ENCODE measurements around the gene THUMPD2. TPM values are rescaled to one million over a fixed set of nuclear protein-coding genes. Genes with fewer than 3 reads are reported as not detected.

Gene THUMPD2
- total RNA-seq, 3 donors from 2014 or later = 8.4 to 11.4 (median 8.7) TPM

DNA sequence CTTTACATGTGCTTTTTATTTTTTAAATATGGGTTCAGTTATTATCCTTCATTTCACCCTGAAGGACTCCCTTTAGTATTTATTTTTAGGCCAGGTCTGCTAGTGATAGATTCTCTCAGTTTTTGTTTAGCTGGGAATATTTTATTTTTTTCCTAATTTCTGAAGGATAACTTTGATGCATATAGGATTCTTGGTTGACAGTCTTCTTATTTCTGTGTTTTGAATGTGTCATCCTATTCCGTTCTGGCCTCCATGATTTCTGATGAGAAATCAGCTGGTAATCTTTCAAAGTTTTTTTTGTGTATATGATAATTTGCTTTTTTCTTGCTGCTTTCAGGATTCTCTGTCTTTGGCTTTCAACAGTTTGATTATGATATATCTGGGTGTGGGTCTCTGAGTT, 77.9 kb downstream of the THUMPD2 start:
- no peaks in the 10 kb centered on the region for H3K4me1 ChIP-seq (ENCODE audit: low read depth)
- intact Hi-C loops (cut with DNase I, micrococcal nuclease) = no loop called here
- H3K9me3 ChIP-seq = peaks cover 17% of the 10 kb centered on the region
- no peak for TF ChIP-seq CTCF (IDR thresholded peaks at IDR 0.05)
- ATAC-seq = no peak
- DNase-seq = no peak
- no peaks in the 10 kb centered on the region for H3K36me3 ChIP-seq (ENCODE audit: low read depth)
- no peak overlapping the region for H3K4me3 ChIP-seq

DNA sequence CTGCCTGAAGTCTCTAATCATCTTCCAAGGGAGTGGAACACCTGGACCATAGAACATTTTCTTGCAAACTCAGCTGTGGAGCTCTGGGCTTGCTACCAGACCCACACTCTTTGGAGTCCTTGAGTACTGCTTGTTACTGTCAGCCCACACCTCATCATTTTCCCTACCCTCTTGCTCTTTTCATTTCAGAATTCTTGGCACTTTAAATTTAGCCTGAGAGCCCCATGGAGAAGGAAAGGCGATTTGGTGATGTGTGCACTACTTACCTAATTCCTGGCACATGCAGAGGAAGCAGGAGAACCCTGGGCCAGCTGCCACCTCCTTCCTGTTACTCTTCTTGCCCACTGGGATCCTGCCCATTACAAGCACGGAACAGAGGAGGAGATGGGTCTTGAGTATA, 81.6 kb downstream of the THUMPD2 start:
- no peak for TF ChIP-seq CTCF (IDR thresholded peaks at IDR 0.05)
- no peak for DNase-seq
- no peak for ATAC-seq
- intact Hi-C loops (cut with DNase I, micrococcal nuclease) = no loop called here
- no peak overlapping the region for H3K4me3 ChIP-seq
- H3K36me3 ChIP-seq (ENCODE audit: low read depth) = no peaks in the 10 kb centered on the region
- no peaks in the 10 kb centered on the region for H3K4me1 ChIP-seq (ENCODE audit: low read depth)
- peaks cover 17% of the 10 kb centered on the region for H3K9me3 ChIP-seq

GRCh38 chr2:39696838-39697237, 82.2 kb downstream of the THUMPD2 start:
- DNase-seq (no peak), ATAC-seq (no peak)
- intact Hi-C loops (cut with DNase I, micrococcal nuclease) = no loop called here
- peaks cover 12% of the 10 kb centered on the region for H3K9me3 ChIP-seq
- TF ChIP-seq CTCF (IDR thresholded peaks at IDR 0.05) = no peak
- no peak overlapping the region for H3K4me3 ChIP-seq
- no peaks in the 10 kb centered on the region for H3K36me3 ChIP-seq (ENCODE audit: low read depth)
- H3K4me1 ChIP-seq (ENCODE audit: low read depth) = no peaks in the 10 kb centered on the region

- DNase-seq (no peak), ATAC-seq (no peak)
- no peak for TF ChIP-seq CTCF (IDR thresholded peaks at IDR 0.05)
- intact Hi-C loops (cut with DNase I, micrococcal nuclease) = no loop called here
- Histone ChIP-seq H3K4me3 (no peak overlapping the region), H3K36me3 (ENCODE audit: low read depth) (no peaks in the 10 kb centered on the region), H3K9me3 (peaks cover 6% of the 10 kb centered on the region), H3K4me1 (ENCODE audit: low read depth) (no peaks in the 10 kb centered on the region)
Observed at GRCh38 chr2:39696101-39696553, 82.9 kb downstream of the THUMPD2 start.

GRCh38 chr2:39693245-39693644, 85.8 kb downstream of the THUMPD2 start:
- intact Hi-C loops (cut with DNase I, micrococcal nuclease) = no loop called here
- H3K9me3 ChIP-seq = no peaks in the 10 kb centered on the region
- ATAC-seq (no peak), DNase-seq (no peak)
- H3K4me1 ChIP-seq (ENCODE audit: low read depth) = no peaks in the 10 kb centered on the region
- no peak for TF ChIP-seq CTCF (IDR thresholded peaks at IDR 0.05)
- no peaks in the 10 kb centered on the region for H3K36me3 ChIP-seq (ENCODE audit: low read depth)
- H3K4me3 ChIP-seq = no peak overlapping the region

DNA sequence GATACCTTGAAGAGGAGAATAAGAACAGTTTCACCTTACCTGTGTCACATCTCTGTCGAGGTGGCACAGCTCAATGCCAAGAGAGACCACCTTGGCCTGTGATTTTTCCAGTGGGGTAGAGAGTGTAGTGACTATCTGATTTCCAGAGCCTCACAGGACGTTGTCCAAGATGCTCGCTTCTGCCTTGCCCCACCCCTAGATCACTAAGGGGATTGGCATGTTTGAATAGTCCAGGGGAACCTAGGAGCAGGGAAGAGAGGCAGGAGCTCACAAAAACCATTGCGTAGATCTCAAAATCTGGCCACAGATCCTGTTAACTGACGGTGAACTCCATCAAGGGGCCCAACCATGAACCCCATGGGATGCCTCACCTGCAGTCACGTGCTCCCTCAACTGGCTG, 89.2 kb downstream of the THUMPD2 start:
- Histone ChIP-seq H3K4me1 (ENCODE audit: low read depth) (no peaks in the 10 kb centered on the region), H3K4me3 (no peak overlapping the region), H3K9me3 (no peaks in the 10 kb centered on the region), H3K36me3 (ENCODE audit: low read depth) (no peaks in the 10 kb centered on the region)
- intact Hi-C loops (cut with DNase I, micrococcal nuclease) = no loop called here
- DNase-seq (no peak), ATAC-seq (no peak)
- TF ChIP-seq CTCF (IDR thresholded peaks at IDR 0.05) = no peak

Data from mucosa of descending colon (tissue), 3 donors.